GM12872 (cell line): ENCODE measurements around the gene MYCBPAP.

Source experiments
- CTCF ChIP-seq: IDR thresholded peaks from 3 replicates; pipeline ENCODE4 v1.5.1; 2011; ENCODE audit warnings: low read depth, mild to moderate bottlenecking, low read length, moderate library complexity; ENCODE audit not compliant: insufficient read depth

Gene MYCBPAP

GRCh38 chr17:50571681-50572080, 63.4 kb downstream of the MYCBPAP start:
- TF ChIP-seq CTCF, result no peak

- no peak for TF ChIP-seq CTCF
These were observed 64.3 kb downstream of the MYCBPAP start for GRCh38 chr17:50572541-50572940.

- TF ChIP-seq CTCF, result no peak
These were observed 65.8 kb downstream of the MYCBPAP start for GRCh38 chr17:50573866-50574611.

- no peak for TF ChIP-seq CTCF
These were observed 67.5 kb downstream of the MYCBPAP start for GRCh38 chr17:50575581-50576210.

GRCh38 chr17:50576864-50577263, 68.6 kb downstream of the MYCBPAP start:
- no peak for TF ChIP-seq CTCF

- no peak for TF ChIP-seq CTCF
These were observed 69.3 kb downstream of the MYCBPAP start for GRCh38 chr17:50577451-50577954.

GRCh38 chr17:50578173-50578572, 69.9 kb downstream of the MYCBPAP start:
- no peak for TF ChIP-seq CTCF
